Aortic smooth muscle cell (primary cell): ENCODE measurements around the gene ATP12A. TPM values are rescaled to one million over a fixed set of nuclear protein-coding genes. Genes with fewer than 3 reads are reported as not detected.

Experiments
- total RNA-seq: library from RNA; depleted of rRNA; stranded (reverse); fragments of >200 nt; gene quantifications from 2 replicates; pipeline ENCODE4 v1.2.3, GENCODE V29; 2014

The ATP12A gene
- not detected in 2 replicates for total RNA-seq

DNA sequence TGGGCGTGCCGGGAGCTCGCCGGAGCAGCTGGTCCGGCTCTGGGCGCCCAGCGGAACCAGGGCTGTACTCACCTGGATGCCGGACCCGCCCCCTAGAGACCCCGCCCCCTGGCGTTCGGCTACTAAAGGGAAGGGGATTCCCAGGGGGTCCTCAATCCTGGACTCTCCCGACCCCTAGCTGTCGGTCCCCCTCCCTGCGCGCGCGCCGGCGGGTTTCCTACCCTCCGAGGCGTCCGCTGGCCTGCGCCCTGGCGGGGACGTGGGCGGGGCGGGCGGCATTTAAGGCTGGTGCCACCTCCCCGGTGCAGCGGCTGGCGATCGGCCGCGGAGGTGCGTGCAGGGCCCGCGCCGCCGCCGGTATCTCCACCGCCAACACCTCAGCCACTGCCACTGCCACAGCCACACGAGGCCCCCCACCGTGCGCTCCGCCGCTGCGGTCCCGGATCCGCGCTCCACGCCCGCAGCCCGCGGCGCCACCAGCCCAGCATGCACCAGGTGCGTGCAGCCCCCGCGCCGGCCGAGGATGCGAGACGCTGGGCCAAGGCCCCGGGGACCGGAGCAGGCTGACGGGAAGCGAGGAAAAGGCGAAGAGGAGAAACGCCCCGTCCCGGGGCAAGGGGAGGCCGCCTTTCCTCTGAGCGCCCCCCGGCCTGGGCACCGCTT is at the start of gene ATP12A:
Gene ATP12A (plus strand): TSS at position 151 of the 663 bp plus-strand sequence. CDS start 336 bp downstream, at position 487.

Other genes with a start within 250 kb of the ATP12A start
- gene PARP4, start 167.6 kb upstream of the ATP12A start, total RNA-seq, result 34.9 and 41.3 TPM in 2 replicates
- gene RNF17, start 83.8 kb downstream of the ATP12A start, total RNA-seq, result not detected in 2 replicates